H1 (cell line): Measurements from ENCODE around the gene ADAD2. TPM values are rescaled to one million over a fixed set of nuclear protein-coding genes. Genes with fewer than 3 reads are reported as not detected.
A peak's percentile ranks its signal among the peaks of the same experiment; 100 is the strongest.

ENCODE experiments used
- CTCF ChIA-PET: fragments of 300-600 bp; sonication (Branson Sonifier 250); formaldehyde crosslinking; loops from one replicate; lab custom pipeline; 2021; ENCODE audit not compliant: partially characterized antibody; lab: Charles Lee
- POLR2A ChIA-PET: fragments of 300-600 bp; sonication (Branson Sonifier 250); formaldehyde crosslinking; loops from one replicate; lab custom pipeline; 2021; ENCODE audit warnings: inconsistent platforms; ENCODE audit not compliant: partially characterized antibody; lab: Charles Lee
- DNase-seq, 2 experiments: peaks; one replicate each; pipeline versions ENCODE4 v3.0.0 to v3.0.0-alpha.2; 2010 to 2022; ENCODE audit warnings: low spot score in 2 of 2, low read depth in 1 of 2, mixed read lengths in 1 of 2
- FAIRE-seq: peaks from 2 replicates; lab custom pipeline; 2011; peaks lifted over from hg19 to GRCh38; lab: Jason Lieb, UNC
- H2AFZ ChIP-seq: 2 replicates; pipeline ENCODE4 v1.8.1; 2012; ENCODE audit warnings: low read length, inconsistent platforms
- H2AK5ac ChIP-seq: 2 replicates; pipeline ENCODE4 v1.6.1; 2013; ENCODE audit warnings: low read depth, low read length
- H2BK120ac ChIP-seq: replicated peaks from 2 replicates; pipeline ENCODE3; 2013; ENCODE audit warnings: low read depth, low read length, inconsistent platforms
- H2BK12ac ChIP-seq: 2 replicates; pipeline ENCODE4 v1.6.1; 2013; ENCODE audit warnings: low read depth, low read length
- H2BK15ac ChIP-seq: 2 replicates; pipeline ENCODE4 v1.6.1; 2013; ENCODE audit warnings: low read length
- H2BK20ac ChIP-seq: 2 replicates; pipeline ENCODE4 v1.6.1; 2013; ENCODE audit warnings: low read length
- H2BK5ac ChIP-seq: 2 replicates; pipeline ENCODE4 v1.6.1; 2013; ENCODE audit warnings: low read depth, low read length
- H3K14ac ChIP-seq: 2 replicates; pipeline ENCODE4 v1.6.1; 2013; ENCODE audit warnings: inconsistent platforms; ENCODE audit not compliant: insufficient read length
- H3K18ac ChIP-seq: 2 replicates; pipeline ENCODE4 v1.6.1; 2013; ENCODE audit warnings: low read length; ENCODE audit errors: extremely low read depth
- H3K23ac ChIP-seq: 2 replicates; pipeline ENCODE4 v1.6.1; 2013; ENCODE audit warnings: inconsistent platforms; ENCODE audit not compliant: insufficient read length
- H3K23me2 ChIP-seq: 2 replicates; pipeline ENCODE4 v1.6.1; 2013; ENCODE audit warnings: low read depth, low read length
- H3K27ac ChIP-seq: 2 replicates; pipeline ENCODE4 v1.6.1; 2011; ENCODE audit warnings: low read depth, low read length, inconsistent platforms
- H3K27me3 ChIP-seq, 4 experiments: replicated peaks in 1 of 4; 1 replicate in 1 of 4; 2 replicates in 3 of 4; pipeline versions ENCODE4 v1.6.1 to v1.8.1; 2011 to 2013; ENCODE audit warnings: low read length in 3 of 4, mild to moderate bottlenecking in 3 of 4, inconsistent platforms in 2 of 4, mixed read lengths in 2 of 4, moderate library complexity in 1 of 4; ENCODE audit not compliant: control insufficient read depth in 3 of 4, insufficient read depth in 3 of 4; ENCODE audit errors: extremely low read depth in 1 of 4
- H3K36me3 ChIP-seq, 4 experiments: 2 replicates each; pipeline versions ENCODE4 v1.6.1 to v1.8.1; 2011 to 2013; ENCODE audit warnings: mild to moderate bottlenecking in 4 of 4, low read length in 3 of 4, moderate library complexity in 2 of 4, control low read depth in 1 of 4, inconsistent platforms in 1 of 4; ENCODE audit not compliant: insufficient read depth in 4 of 4, control insufficient read depth in 2 of 4
- H3K4ac ChIP-seq: replicated peaks from 2 replicates; pipeline ENCODE3; 2013; ENCODE audit warnings: low read length, low read depth, mixed read lengths, inconsistent platforms; ENCODE audit not compliant: insufficient read length
- H3K4me1 ChIP-seq, 4 experiments: replicated peaks in 1 of 4; 1 replicate in 1 of 4; 2 replicates in 3 of 4; pipeline versions ENCODE4 v1.6.1 to v1.8.1; 2011 to 2013; ENCODE audit warnings: low read length in 3 of 4, inconsistent platforms in 2 of 4, mixed read lengths in 1 of 4; ENCODE audit not compliant: insufficient read depth in 4 of 4, control insufficient read depth in 3 of 4
- H3K4me2 ChIP-seq, 2 experiments: 2 replicates each; pipeline versions ENCODE4 v1.6.1 to v1.8.1; 2011 to 2013; ENCODE audit warnings: low read depth in 2 of 2, low read length in 2 of 2, control low read depth in 1 of 2, inconsistent platforms in 1 of 2, mild to moderate bottlenecking in 1 of 2; ENCODE audit not compliant: insufficient read depth in 1 of 2
- H3K4me3 ChIP-seq, 4 experiments: fragments of 200-600, 300-600 bp in 1 of 4; sonication (generic), shearing (Covaris generic), sonication (Bioruptor Twin) in 1 of 4; 2 replicates each; pipeline versions ENCODE4 v1.5.1 to v1.8.1; 2011 to 2016; ENCODE audit warnings: low read length in 4 of 4, low read depth in 3 of 4, control low read depth in 2 of 4, inconsistent platforms in 2 of 4, mild to moderate bottlenecking in 2 of 4, mixed read lengths in 1 of 4, moderate library complexity in 1 of 4; ENCODE audit not compliant: insufficient read depth in 2 of 4; ENCODE audit errors: extremely low read depth in 1 of 4
- H3K56ac ChIP-seq: replicated peaks from 2 replicates; pipeline ENCODE3; 2013; ENCODE audit warnings: low read depth, mild to moderate bottlenecking, mixed read lengths, low read length, inconsistent platforms; ENCODE audit not compliant: insufficient read length
- H3K79me1 ChIP-seq: 2 replicates; pipeline ENCODE4 v1.6.1; 2013; ENCODE audit warnings: low read depth, low read length, control low read depth
- H3K79me2 ChIP-seq, 2 experiments: 2 replicates each; pipeline versions ENCODE4 v1.6.1 to v1.8.1; 2012 to 2013; ENCODE audit warnings: low read length in 2 of 2, mild to moderate bottlenecking in 2 of 2, inconsistent platforms in 1 of 2; ENCODE audit not compliant: insufficient read depth in 2 of 2, control insufficient read depth in 1 of 2
- H3K9ac ChIP-seq, 4 experiments: replicated peaks in 1 of 4; 1 replicate in 1 of 4; 2 replicates in 3 of 4; pipeline versions ENCODE4 v1.6.1 to v1.8.1; 2011 to 2013; ENCODE audit warnings: low read depth in 3 of 4, low read length in 3 of 4, control low read depth in 2 of 4, mild to moderate bottlenecking in 2 of 4, moderate library complexity in 2 of 4, inconsistent platforms in 1 of 4; ENCODE audit errors: extremely low read depth in 1 of 4
- H3K9me3 ChIP-seq, 2 experiments: 2 replicates each; pipeline versions ENCODE4 v1.6.1 to v1.8.1; 2012 to 2013; ENCODE audit warnings: mild to moderate bottlenecking in 2 of 2, moderate library complexity in 2 of 2, control low read depth in 1 of 2, inconsistent platforms in 1 of 2, low read depth in 1 of 2, low read length in 1 of 2, mixed read lengths in 1 of 2; ENCODE audit not compliant: insufficient read depth in 2 of 2
- H4K20me1 ChIP-seq, 2 experiments: replicated peaks in 1 of 2; 2 replicates each; pipeline versions ENCODE3 to v1.8.1; 2011 to 2013; ENCODE audit warnings: inconsistent platforms in 2 of 2, low read length in 2 of 2, mild to moderate bottlenecking in 1 of 2; ENCODE audit not compliant: insufficient read depth in 2 of 2, control insufficient read depth in 1 of 2
- H4K5ac ChIP-seq: 2 replicates; pipeline ENCODE4 v1.6.1; 2013; ENCODE audit warnings: low read length, low read depth, mixed read lengths, inconsistent platforms; ENCODE audit not compliant: insufficient read length
- H4K8ac ChIP-seq: 2 replicates; pipeline ENCODE4 v1.8.0; 2013; ENCODE audit warnings: mild to moderate bottlenecking, moderate library complexity, low read length, inconsistent platforms; ENCODE audit not compliant: insufficient read depth; ENCODE audit errors: extremely low read depth
- H4K91ac ChIP-seq: replicated peaks from 2 replicates; pipeline ENCODE3; 2013; ENCODE audit warnings: low read length, mixed read lengths, inconsistent platforms; ENCODE audit not compliant: insufficient read length
- CBX8 ChIP-seq: fragments of 300-800, 300-1000 bp; sonication (generic); IDR thresholded peaks from 2 replicates; pipeline ENCODE4 v1.7.1; 2016; ENCODE audit warnings: low read depth, low read length, borderline replicate concordance
- EP300 ChIP-seq, 2 experiments: IDR thresholded peaks; 1 replicate in 1 of 2; 2 replicates in 1 of 2; pipeline ENCODE4 v1.6.1; 2011 to 2012; ENCODE audit warnings: low read depth in 2 of 2, low read length in 2 of 2, mild to moderate bottlenecking in 2 of 2, borderline replicate concordance in 1 of 2, inconsistent platforms in 1 of 2, moderate library complexity in 1 of 2
- KDM5A ChIP-seq: fragments of 200-600 bp; IDR thresholded peaks from 2 replicates; pipeline ENCODE4 v1.7.1; 2012; ENCODE audit warnings: mild to moderate bottlenecking, low read length, inconsistent platforms, mixed read lengths
- POLR2AphosphoS5 ChIP-seq: IDR thresholded peaks from 2 replicates; pipeline ENCODE4 v1.6.1; 2011; ENCODE audit warnings: low read depth, low read length
- RFX5 ChIP-seq: IDR thresholded peaks from 2 replicates; pipeline ENCODE4 v1.6.1; 2011; ENCODE audit warnings: low read depth, low read length, improper control_type of control experiment, borderline replicate concordance
- SP2 ChIP-seq: IDR thresholded peaks from 2 replicates; pipeline ENCODE4 v1.6.1; 2012; ENCODE audit warnings: mild to moderate bottlenecking, low read length, inconsistent platforms
- WGBS, 2 experiments: shearing (Covaris generic) in 1 of 2; methylation state at CpG; one replicate each; pipeline versions ENCODE4 v1.1.6 to v1.1.7; 2013 to 2015; ENCODE audit warnings: low lambda C conversion rate in 2 of 2, mixed read lengths in 2 of 2, inconsistent platforms in 1 of 2, low coverage in 1 of 2, missing lambda C conversion rate in 1 of 2; ENCODE audit not compliant: insufficient replicate concordance in 2 of 2, insufficient coverage in 1 of 2, insufficient read length in 1 of 2; ENCODE audit errors: extremely low coverage in 1 of 2, missing lambda C conversion rate in 1 of 2; 5-methylcytosine and 5-hydroxymethylcytosine counted together
- polyA plus RNA-seq, 7 experiments: library from polyadenylated mRNA; depleted of rRNA in 3 of 7; stranded (reverse) in 5 of 7; unstranded in 2 of 7; fragments of >200 nt in 5 of 7; fragments of 200-250 nt in 2 of 7; gene quantifications; 1 replicate in 5 of 7; 2 replicates in 1 of 7; 4 replicates in 1 of 7; pipeline versions ENCODE4 v1.2.1 to v1.2.3, GENCODE V29; 2011 to 2013; ENCODE audit warnings: missing spikeins in 2 of 7, mixed read lengths in 2 of 7
- total RNA-seq: library from RNA; stranded (reverse); fragmentation: NEBNext Ultra II Directional; extraction: Animal tissue kit (Norgen Biotek cat#: 25700); gene quantifications from 2 replicates; pipeline ENCODE4 v1.2.1, GENCODE V29; 2021

Gene ADAD2
- total and polyA plus RNA-seq, 2 of the 8 experiments (the other 6 are each of a cell fraction or from before 2014, with no cell fraction given): 1.2 to 1.3 TPM

DNA sequence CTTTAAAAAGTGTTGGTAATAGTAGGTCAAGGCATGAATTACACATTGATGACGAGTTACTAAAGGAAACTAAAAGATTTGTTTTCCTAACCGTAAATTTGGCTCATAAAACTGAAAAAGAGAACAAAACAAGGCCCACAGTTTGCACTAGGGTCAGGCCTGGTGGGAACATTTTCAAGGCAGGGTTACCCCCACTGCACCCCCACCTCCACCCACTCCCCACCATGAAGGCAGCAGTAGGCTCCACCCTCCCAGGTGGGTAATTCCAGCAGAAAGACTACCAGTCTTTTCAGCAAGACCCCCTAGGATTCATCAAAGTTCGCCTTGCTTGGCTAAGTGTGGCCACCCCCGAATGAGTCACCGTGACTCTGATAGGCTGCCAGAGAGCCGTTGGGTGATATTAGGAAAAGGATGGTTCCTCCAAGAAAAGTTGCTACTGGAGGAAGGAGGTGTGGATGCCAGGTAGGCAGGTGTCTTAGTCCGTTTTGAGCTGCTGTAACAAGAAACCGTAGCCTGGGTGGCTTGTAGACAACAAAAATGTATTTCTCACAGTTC, 37.2 kb upstream of the ADAD2 start:
- Histone ChIP-seq H4K20me1 (no peaks in the 10 kb centered on the region), H3K23ac (no peak overlapping the region), H2BK12ac (no peak overlapping the region), H4K91ac (no peak overlapping the region), H3K9me3 (no peaks in the 10 kb centered on the region), H2AFZ (0 out of 2 replicates have a peak overlapping the region, but pooled peaks have one; percentile 73), H3K9ac (no peak overlapping the region), H3K27me3 (no peaks in the 10 kb centered on the region), H2AK5ac (no peak overlapping the region), H2BK5ac (no peak overlapping the region), H3K4me2 (no peak overlapping the region), H2BK120ac (no peak overlapping the region), H3K18ac (no peak overlapping the region), H4K8ac (no peak overlapping the region; the same call in 1 of the 2 replicates), H3K23me2 (no peaks in the 10 kb centered on the region), H3K4me3 (no peak overlapping the region), H3K79me2 (no peaks in the 10 kb centered on the region), H3K4me1 (no peaks in the 10 kb centered on the region), H3K79me1 (no peaks in the 10 kb centered on the region), H3K27ac (no peak overlapping the region), H3K36me3 (no peaks in the 10 kb centered on the region), H3K56ac (no peak overlapping the region), H2BK20ac (no peak overlapping the region), H3K4ac (no peak overlapping the region), H2BK15ac (no peak overlapping the region), H3K14ac (no peak overlapping the region), H4K5ac (no peak overlapping the region)
- 82% methylated on average over 8 of the region's 8 CpGs; no CpG with 5 or more reads in 1 of the 2 experiments for WGBS, 2 experiments
- FAIRE-seq: no peak
- CTCF ChIA-PET: interaction anchor here (0.8 to 5.0 kb wide), 3 partner anchors 16 to 37 kb away, joined by 3 to 32 read pairs (median 4); partner anchors contain the start of gene MBTPS1
- POLR2A ChIA-PET: interaction anchor here (0.7 kb wide), 1 partner anchor 37 kb away, joined by 3 read pairs; the partner anchor contains the start of gene MBTPS1
- DNase-seq: no peak
- TF ChIP-seq RFX5: no peak
- TF ChIP-seq CBX8: no peak
- TF ChIP-seq EP300 (IDR thresholded peaks at IDR 0.05; ENCODE audit: borderline replicate concordance in 1 of 2, low read depth in 2 of 2, low read length in 2 of 2): no peak
- no peak for TF ChIP-seq SP2
- no peak for TF ChIP-seq POLR2AphosphoS5
- TF ChIP-seq KDM5A: no peak
